IPS DF 19.7 (cell line): Measurements from ENCODE around the gene MYRF.

Source experiments
- DNase-seq: peaks from one replicate; pipeline ENCODE4 v3.0.0-alpha.2; 2013; ENCODE audit warnings: low read depth, low spot score

MYRF gene

DNA sequence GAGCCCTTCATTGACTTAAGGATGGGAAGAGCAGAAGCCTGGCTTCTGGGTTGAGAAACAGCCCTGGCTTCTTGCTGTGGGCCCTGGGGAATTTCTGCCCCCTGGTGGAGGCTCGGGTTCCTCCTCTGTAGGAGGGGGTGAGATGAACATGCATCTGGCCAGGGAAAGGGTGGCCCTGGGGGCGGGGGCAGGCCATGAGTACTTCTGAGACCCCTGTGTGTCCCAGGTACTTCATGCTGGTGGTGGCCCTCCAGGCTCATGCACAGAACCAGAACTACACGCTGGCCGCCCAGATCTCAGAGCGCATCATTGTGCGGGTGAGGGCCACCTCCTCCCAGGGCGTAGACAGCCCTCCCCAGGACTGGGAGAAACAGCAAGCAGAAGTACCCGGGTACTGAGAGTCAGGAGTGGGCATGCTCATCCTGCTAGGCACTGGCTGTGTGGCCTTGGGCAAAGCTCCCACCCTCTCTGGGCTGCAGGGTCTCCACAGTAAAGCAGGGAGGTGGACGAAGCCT, 24.2 kb downstream of the MYRF start:
- no peak for DNase-seq

DNA sequence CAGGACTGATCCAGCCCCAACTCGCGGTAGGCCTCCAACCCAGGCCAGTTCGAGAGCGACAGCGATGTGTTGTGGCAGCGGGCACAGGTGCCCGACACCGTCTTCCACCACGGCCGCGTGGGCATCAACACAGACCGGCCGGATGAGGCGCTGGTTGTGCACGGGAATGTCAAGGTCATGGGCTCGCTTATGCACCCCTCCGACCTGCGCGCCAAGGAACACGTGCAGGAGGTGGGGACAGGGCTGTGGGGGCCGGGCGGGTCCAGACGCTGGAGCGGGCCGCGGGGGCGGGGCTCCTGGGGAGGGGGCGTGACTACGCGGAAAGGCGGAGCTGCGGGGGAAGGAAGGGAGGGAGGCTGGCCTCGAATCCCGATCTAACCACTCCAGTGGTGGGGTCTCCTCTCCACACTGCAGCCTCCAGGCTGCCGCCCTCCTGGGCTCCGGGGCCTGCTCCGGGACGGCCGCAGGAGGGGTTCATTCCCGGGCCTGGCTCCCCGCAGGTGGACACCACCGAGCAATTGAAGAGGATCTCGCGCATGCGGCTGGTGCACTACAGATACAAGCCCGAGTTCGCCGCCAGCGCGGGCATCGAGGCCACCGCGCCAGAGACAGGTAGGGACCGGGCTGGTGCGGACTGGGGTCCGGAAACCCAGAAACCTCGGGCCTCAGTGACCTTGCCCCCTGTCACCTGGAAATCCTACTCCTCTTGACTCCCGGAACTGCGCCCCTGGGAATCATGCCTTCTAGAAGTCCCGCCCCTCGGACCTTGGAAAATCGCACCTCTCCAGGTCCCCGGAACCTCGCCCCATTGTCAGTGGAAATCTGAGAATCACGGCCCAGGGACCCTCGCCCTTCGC, 25.0 kb downstream of the MYRF start:
- no peak for DNase-seq

DNA sequence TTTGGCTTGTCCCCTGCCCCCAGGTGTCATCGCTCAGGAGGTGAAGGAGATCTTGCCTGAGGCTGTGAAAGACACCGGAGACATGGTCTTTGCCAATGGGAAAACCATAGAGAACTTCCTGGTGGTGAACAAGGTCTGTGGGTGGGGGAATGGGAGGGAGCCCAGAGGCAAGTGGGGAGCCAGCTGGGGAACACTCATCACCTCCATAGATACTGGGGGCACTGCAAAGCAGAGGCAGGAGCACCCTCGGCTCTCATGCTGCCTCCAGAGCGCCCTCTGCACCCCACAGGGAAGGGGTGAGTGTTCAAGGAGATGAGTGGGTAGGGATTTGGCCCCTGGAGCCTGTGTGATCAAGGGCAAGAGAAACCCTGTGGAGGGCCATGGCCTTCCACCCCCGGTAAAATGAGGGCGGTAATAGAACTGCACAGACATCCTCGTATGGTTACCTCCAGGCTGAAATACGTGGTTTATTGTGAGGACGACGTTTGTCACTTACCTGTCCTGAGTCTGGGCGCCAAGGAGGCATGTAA, 26.0 kb downstream of the MYRF start:
- DNase-seq, result no peak

DNA sequence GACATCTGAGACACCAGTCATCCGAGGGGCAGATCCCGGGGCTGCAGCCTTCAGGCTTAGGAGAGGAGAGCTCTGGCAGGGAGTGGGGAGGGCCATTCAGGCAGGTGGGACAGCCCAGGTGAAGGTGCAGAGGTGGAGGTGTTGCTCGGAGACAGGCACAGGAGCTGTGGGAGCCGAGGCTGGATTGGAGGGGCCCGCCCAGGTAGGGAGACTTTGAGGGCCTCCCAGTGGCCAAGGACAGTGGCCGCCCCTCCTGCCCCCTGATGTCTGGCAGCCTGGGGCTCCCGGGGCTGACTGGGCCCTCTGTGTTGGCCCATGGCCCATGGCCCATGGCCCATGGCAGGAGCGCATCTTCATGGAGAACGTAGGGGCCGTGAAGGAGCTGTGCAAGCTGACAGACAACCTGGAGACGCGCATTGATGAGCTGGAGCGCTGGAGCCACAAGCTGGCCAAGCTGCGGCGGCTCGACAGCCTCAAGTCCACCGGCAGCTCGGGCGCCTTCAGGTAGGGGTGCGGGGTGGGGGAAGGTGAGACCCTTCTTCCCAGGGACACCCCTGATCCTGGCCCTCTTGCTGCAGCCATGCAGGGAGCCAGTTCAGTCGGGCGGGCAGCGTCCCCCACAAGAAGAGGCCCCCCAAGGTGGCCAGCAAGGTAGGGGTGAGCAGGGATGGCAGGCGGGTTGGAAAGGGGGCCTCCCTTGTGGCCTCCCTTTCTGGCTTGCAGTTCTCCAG, 26.6 kb downstream of the MYRF start:
- DNase-seq, result no peak

DNA sequence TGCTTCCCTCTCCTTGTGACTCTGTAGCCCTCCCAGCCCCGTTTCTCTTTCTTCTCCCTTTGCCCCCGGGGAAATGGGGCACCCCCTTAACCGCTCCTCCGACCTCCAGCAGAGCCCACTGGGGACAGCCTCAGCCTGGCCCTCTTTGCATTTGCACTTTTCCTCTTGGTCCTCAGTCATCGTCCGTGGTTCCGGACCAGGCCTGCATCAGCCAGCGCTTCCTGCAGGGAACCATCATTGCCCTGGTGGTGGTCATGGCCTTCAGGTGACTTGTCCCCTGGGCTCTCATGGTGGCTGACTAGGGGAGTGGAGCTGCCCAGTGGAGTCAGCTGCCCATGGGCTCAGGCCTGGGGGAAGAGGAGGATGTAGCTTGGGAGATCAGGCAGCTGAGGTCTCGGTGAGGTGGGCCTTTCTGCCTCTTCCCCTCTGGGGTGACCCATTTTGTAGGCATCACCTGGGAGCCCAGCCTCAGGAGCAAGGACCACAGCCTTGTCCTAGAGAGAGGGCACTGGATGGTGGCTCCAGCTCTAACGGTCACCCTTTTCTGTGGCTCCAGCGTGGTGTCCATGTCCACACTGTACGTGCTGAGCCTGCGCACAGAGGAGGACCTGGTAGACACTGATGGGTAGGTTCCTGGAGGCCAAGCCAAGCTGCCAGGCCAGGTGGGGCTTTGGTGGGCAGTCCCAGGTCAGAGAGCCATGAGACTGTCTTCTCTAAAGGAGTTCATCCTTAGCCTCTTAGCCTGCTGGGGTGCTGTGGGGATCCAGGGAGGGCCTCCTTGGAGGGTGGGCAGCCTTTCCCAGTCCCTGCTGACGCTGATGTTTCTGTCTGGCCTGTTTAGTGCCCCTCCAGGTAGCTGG, 27.5 kb downstream of the MYRF start:
- DNase-seq, result no peak

DNA sequence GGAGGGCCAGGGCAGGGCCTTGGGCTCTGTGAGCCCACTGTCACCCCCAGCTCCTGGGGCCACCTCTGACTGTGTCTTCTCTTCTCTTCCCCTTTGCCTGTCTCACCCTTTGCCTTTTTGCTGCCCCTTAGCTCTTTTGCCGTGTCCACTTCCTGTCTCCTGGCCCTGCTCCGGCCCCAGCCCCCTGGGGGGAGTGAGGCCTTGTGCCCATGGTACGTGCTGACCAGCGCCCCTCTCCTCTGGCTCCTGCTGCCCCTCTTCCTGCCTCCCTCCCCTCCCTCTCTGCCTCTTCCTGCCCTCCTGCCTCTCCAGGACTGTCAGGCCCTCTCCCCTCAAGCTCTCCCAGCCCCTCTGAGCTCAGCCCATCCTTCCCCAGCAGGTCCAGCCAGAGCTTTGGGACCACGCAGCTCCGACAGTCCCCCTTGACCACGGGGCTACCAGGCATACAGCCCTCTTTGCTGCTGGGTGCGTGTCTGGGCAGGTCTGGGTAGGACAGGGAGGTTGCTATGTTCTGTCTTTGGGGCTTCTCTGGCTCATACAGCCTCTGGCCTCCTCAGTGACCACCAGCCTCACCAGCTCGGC, 28.2 kb downstream of the MYRF start:
- DNase-seq, result no peak

DNA sequence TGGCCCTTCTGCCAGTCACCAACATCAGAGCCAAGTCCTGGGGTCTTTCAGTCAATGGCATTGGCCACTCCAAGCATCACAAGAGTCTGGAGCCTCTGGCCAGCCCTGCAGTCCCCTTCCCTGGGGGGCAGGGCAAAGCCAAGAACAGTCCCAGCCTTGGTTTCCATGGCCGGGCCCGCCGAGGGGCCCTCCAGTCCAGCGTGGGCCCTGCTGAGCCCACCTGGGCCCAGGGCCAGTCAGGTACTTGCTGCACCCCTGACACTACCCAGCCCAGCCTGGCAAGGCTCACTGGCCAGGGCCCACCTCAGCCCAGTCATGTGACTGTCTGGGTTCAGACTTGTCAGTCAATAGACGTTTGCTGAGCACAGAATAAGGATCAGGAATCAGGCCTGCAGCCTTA, 29.1 kb downstream of the MYRF start:
- no peak for DNase-seq

DNA sequence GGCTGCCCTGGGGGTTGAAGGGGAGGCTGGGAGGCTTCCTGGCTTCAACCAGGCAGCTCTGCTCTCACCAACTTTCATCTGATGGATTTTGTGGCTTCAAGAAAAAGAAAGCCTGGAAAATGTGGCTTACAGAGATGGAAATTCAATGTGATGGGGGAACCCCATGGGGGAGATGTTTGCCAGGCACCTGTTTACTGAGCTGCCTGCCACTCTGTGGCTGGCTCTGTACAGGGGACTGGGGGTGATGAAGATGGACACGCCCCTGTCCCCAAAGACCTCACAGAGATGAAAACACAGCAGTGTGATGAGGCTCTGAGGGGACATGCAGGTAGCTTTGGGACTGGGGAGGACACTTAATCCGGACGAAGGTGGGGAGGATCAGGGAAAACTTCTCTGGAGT, 29.9 kb downstream of the MYRF start:
- DNase-seq, result no peak

DNA sequence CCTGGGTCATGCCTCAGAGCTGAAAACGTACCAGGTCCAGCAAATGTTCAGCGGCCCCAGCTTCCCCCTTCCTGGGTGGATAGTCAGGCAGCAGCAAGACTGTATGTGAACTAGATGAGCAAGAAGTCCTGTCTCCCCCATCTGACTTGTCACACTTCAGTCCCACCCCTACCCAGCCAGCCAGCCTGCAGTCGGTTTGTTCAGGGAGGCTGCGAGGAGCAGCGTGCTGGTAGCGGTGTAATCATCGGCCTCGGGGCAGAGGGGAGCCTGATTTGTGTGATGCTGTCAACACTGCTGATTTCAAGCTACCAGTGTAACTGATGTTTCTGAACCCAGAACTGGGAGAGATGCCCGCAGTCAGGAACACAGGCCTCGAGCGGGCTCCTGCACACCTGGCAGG, 30.4 kb downstream of the MYRF start:
- no peak for DNase-seq

DNA sequence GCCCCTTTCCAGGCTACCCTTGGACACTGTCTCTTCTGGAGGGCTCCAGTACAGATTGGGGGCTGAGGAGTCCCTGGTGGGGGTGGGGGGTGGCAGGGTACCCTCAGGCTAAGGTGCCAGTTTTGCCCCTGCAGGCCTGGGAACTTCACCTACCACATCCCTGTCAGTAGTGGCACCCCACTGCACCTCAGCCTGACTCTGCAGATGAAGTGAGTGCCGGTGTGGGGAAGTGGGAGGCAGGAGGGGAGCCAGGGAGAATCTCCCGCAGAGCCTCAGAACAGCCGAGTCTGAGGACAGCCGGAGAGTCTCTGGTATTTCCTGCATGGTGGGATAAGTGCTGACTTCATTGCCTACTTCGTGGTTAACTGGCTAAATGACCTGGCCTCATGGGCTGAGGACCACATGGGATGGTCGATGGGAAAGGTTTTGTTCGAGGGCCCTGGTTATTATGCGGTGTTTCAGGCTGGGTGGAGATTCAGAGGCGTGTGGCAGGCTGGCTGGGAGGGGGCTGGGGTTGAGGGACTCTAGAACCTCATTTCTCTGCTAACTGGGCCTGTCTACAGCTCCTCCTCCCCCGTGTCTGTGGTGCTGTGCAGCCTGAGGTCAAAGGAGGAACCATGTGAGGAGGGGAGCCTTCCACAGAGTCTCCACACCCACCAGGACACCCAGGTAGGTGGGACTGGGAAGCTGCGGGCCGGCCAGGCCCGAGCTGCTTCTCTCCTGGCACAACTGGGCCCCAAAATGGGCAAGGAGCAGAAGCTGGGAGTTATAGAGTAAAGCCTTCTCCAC, 31.5 kb downstream of the MYRF start:
- no peak for DNase-seq

DNA sequence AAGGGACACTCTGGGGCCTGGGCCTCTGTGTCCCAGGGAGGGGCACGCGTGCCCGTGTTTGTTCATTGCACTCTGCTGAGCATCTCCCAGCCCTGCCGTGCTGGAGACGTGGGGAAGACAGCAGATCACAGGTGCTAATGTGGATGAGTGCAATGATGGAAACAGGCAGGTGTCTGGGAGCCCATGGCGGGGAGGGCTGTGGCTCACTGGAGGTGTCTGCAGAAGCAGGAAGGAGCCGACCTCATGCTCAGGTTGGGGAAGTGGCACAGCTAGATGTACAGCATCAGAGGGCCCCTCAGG, 32.0 kb downstream of the MYRF start:
- DNase-seq, result no peak

DNA sequence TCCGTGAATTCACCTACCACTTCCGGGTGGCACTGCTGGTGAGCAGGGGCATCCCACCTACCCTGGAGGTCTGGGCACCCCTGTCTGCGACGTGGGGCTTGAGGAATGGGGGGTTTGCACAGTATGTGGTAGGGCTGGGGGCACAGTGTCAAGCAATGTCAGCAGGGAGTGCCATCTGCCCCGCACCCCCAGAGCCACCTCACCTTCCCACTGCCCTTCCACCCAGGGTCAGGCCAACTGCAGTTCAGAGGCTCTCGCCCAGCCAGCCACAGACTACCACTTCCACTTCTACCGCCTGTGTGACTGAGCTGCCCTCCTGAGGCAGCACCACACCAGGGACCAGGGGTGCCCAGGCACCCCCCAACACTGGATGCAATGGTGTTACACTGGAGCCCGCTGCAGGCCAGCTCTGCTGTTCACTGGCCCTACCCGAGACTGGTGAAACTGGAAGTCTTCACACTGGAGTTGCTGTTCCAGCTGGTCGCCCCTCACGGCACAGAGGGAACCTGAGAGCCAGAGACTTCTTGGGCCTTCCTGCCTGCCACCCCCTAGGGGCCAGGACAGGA, 33.5 kb downstream of the MYRF start:
- no peak for DNase-seq

DNA sequence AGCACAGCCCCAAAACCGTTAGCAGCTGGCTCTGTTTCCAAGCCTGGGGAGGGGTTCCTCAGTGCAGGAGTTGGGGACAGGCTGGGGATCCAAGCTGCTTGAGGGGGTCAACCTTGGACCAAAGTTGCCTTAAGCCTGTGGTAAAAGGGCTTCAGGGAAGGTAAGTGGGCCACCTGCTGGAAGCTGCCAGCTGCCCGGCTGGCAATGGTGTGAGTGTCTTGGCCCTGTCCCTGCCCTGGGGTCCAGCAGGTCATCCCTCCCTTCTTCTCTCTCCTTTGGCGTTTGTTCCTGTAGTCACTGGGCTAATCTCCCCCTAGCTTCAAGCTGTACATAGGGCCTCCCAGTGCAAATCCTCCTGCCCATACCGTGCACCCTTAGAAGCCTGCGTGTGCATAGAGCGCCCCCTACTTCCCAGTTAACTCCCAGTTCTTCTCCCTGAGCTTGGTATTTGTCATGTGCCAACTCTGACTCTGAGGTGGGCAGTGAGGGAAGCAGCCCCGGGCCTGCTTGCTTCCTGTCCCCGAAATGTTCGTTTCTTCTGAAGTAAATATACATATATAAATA, 35.6 kb downstream of the MYRF start:
- no peak for DNase-seq

DNA sequence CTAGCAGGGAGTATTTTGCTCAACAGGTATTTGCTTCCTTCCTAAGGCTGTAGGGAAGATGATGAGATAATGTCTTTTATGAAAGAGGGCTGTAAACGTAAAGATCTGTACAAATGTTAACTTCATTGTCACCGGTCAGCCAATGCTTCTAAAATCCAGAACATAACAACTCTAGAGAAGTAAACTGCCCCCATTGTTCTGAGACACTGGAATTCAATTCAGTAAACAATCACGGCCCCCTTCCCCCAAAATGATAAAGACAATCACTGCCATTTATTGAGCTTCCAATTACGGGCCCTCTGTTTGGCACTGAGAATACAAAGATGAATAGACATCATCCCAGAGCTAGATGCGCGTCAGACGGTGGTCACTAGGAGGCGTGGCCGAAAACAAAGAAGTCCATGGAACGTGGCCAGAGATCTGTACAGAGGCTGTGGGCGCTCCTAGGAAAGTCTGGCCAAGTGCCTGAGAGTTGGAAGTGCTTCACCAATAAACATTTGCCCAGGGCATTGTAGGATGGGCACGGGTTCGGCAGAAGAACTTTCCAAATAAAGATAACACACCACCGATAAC, 39.4 kb downstream of the MYRF start:
- no peak for DNase-seq

DNA sequence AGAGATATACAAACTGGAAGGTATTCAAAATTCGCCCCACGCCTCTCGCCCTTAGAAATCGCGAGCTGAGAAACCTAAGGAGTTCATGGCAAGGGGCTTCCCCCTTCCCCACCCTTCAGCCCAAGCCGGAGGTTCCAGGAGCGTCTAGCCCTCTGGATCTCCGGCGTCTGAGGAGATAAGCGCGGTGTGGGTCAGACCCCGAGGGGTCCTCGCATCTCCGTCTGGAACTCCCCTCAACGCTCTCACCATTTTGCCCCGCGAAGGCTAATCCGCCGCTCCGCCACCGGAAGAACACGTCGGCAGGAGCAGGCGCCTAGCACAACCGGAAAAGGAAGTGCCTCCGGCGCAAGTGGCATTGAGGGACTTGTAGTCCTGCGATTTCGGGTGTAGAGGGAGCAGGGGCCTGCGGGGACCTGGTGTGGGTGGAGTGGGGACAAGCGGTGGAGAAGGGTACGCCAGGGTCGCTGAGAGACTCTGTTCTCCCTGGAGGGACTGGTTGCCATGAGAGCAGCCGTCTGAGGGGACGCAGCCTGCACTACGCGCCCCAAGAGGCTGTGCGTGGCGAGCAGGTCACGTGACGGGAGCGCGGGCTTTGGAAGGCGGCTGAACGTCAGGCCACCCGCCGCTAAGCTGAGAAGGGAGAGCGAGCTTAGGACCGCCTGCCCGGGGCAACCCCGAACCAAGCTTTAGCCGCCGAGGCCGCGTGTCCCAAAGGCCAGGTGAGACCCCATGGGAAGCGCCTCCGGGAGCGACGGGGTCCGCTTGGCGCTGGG, 40.1 kb downstream of the MYRF start, which contains the start of the genes FEN1 and TMEM258:
Gene FEN1, plus strand, starts transcription at position 602 of the 773 bp plus-strand sequence. CDS start 2,451 bp downstream, outside the sequence.
Gene TMEM258, minus strand, starts transcription at position 290 of the 773 bp plus-strand sequence. Its CDS starts 41 bp downstream, at position 249.
- DNase-seq, result no peak

DNA sequence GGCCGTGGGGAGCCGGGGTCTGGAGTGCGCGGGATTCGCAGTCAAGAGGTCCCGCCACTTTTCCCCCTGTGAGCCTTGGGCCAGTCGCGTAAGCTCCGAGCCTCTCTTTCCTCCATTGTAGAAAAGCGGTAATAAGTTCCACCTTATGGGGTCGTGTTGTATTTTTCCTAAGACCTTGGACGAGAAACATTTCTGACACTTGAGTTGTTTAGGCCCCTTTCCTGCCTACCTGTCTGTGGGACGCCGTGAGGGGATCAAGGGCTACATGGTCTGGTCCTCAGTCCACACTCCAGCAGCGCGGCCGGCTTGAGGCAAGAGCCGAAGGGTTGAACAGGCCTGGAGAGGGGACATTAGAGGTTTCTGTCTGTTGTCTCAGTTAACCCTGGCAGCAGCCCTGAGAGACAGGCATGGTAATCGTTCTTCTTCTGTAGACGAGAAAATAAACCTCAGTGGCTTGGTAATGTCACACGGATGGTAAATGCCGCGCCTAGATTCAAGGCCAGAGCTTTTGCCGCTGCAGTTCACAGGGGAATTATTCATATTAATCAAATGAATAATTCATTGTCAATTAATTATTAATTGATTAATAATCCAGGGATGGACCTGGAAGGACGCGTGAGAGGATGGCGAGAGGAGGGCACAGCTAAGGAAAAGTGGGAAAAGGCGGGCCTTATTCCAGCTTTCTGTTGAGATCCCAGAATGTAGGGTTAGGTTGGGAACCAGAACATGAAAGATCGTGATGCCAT, 40.8 kb downstream of the MYRF start:
- DNase-seq, result no peak

DNA sequence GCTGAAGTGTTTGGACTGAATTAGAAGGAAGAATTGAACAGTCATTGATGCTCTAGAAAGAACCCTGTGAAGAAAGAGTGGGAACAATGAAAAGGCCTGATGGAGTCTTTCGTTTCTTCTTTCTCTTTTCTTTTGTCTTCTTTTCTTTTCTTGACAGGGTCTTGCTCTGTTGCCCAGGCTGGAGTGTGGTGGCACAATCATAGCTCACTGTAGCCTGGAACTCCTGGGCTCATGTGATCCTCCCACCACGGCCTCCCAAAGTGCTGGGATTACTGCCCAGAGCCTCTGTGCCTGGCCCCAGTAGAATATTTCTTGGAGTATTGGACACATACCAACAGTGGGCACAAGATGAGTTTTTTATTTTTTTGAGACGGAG, 41.4 kb downstream of the MYRF start:
- DNase-seq, result no peak

DNA sequence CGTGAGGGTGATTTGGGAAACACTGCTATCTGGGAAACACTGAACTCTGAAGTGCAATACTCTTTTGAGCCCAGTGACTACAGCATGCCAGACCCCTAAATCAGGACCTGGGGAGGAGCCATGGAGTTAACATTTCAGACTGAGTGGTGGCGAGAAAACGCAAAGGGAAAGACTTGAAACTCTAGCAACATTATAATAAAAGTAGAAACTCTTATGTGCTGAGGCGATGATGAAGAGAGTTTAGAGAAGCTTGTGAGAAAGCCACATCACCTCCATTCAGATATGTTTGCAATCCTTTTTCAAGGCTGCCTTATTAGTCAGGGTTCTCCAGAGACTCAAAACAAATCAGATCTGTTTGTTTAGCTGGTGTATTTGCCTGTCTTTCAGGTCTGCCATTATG, 42.1 kb downstream of the MYRF start:
- DNase-seq, result no peak
